ENCODE measurements around the gene ATXN10.

Gene ATXN10

GRCh38 chr22:45802054-45802453 lies 130.4 kb downstream of the ATXN10 start:
- no peak for DNase-seq (ENCODE audit: low spot score)
- TF ChIP-seq CTCF (IDR thresholded peaks at IDR 0.05; ENCODE audit: extremely low read depth, missing control alignments): no peak

GRCh38 chr22:45804319-45804985 lies 132.8 kb downstream of the ATXN10 start:
- DNase-seq (ENCODE audit: low spot score): no peak
- TF ChIP-seq CTCF (IDR thresholded peaks at IDR 0.05; ENCODE audit: extremely low read depth, missing control alignments): no peak

GRCh38 chr22:45804986-45805325 lies 133.3 kb downstream of the ATXN10 start:
- no peak for TF ChIP-seq CTCF (IDR thresholded peaks at IDR 0.05; ENCODE audit: extremely low read depth, missing control alignments)
- no peak for DNase-seq (ENCODE audit: low spot score)

GRCh38 chr22:45805413-45805812 lies 133.8 kb downstream of the ATXN10 start:
- no peak for DNase-seq (ENCODE audit: low spot score)

GRCh38 chr22:45807156-45807915 lies 135.7 kb downstream of the ATXN10 start:
- DNase-seq (ENCODE audit: low spot score): no peak
- no peak for TF ChIP-seq CTCF (IDR thresholded peaks at IDR 0.05; ENCODE audit: extremely low read depth, missing control alignments)

More at GRCh38 chr22:45805413-45805812, 133.8 kb downstream of the ATXN10 start:
- no peak for TF ChIP-seq CTCF (IDR thresholded peaks at IDR 0.05; ENCODE audit: extremely low read depth, missing control alignments)

- DNase-seq (ENCODE audit: low spot score): no peak
- TF ChIP-seq CTCF (IDR thresholded peaks at IDR 0.05; ENCODE audit: extremely low read depth, missing control alignments): no peak
Observed at GRCh38 chr22:45812910-45813309, 141.3 kb downstream of the ATXN10 start.

GRCh38 chr22:45814198-45814597 lies 142.6 kb downstream of the ATXN10 start:
- DNase-seq (ENCODE audit: low spot score): no peak
- TF ChIP-seq CTCF (IDR thresholded peaks at IDR 0.05; ENCODE audit: extremely low read depth, missing control alignments): no peak

Measured in GM20000 (cell line).